ENCODE results near the gene B4GALNT1. TPM values are rescaled to one million over a fixed set of nuclear protein-coding genes. Genes with fewer than 3 reads are reported as not detected.

The B4GALNT1 gene
- total and polyA plus RNA-seq, 9 of the 15 experiments (the other 6 are each of a cell fraction or from before 2014, with no cell fraction given) = 1.0 to 32.2 (median 9.8) TPM

GRCh38 chr12:57623385-57623784 is 9.6 kb downstream of the B4GALNT1 start:
- no peak overlapping the region for H3K9ac ChIP-seq (ENCODE audit: insufficient read depth in 1 of 2, low read depth in 2 of 2, low read length in 2 of 2)
- no TSS peak for BruUV-seq (replicated peaks)
- no peaks in the 10 kb centered on the region for H3K79me2 ChIP-seq (ENCODE audit: control insufficient read depth, insufficient read depth, low read length)
- H3K9me3 ChIP-seq (replicated peaks; ENCODE audit: control insufficient read depth, insufficient read depth, low read depth, low read length) = no peaks in the 10 kb centered on the region
- intact Hi-C loops (cut with micrococcal nuclease) = loop anchor here (5.0 kb wide), 1 partner anchor 101 kb away; the partner anchor contains the start of genes DDIT3 and MBD6
- H3K9me1 ChIP-seq (ENCODE audit: control insufficient read depth, insufficient read depth, low read length) = no peaks in the 10 kb centered on the region
- ATAC-seq (no peak), DNase-seq (ENCODE audit: extremely low read depth in 1 of 4, low spot score in 3 of 4) (no peak), FAIRE-seq (no peak)
- WGBS (ENCODE audit: insufficient coverage, low coverage, missing lambda C conversion rate) = 71% methylated on average over 2 of the region's 2 CpGs
- TF ChIP-seq ZNF316 (IDR thresholded peaks at IDR 0.05) (no peak), TAF15 (IDR thresholded peaks at IDR 0.05; ENCODE audit: low read depth, low read length) (no peak), COPS2 (conservative IDR thresholded peaks at IDR 0.05) (no peak), E2F3 (CRISPR knock-in tag; IDR thresholded peaks at IDR 0.05) (no peak), ZNF253 (CRISPR knock-in tag; conservative IDR thresholded peaks at IDR 0.05) (no peak), RNF2 (IDR thresholded peaks at IDR 0.05) (no peak), CBFA2T2 (conservative IDR thresholded peaks at IDR 0.05) (no peak), ZBTB5 (IDR thresholded peaks at IDR 0.05) (no peak), ZNF778 (CRISPR knock-in tag; IDR thresholded peaks at IDR 0.05) (no peak), ZNF436 (CRISPR knock-in tag; IDR thresholded peaks at IDR 0.05) (no peak), ZFP30 (CRISPR knock-in tag; IDR thresholded peaks at IDR 0.05; ENCODE audit: borderline replicate concordance) (no peak)
- POLR2A ChIA-PET = interaction anchor here (0.6 to 1.0 kb wide), 3 partner anchors 105 to 906 kb away, joined by 3 read pairs; no protein-coding TSS in a partner anchor
- H3K4me2 ChIP-seq (ENCODE audit: insufficient read depth, low read length) = no peak overlapping the region
- no peaks in the 10 kb centered on the region for H3K27me3 ChIP-seq (ENCODE audit: control insufficient read depth in 2 of 2, insufficient read depth in 2 of 2, low read length in 2 of 2)
- in situ Hi-C loops (cut with MboI) = no loop called here
- H3K4me3 ChIP-seq = no peak overlapping the region
- CTCF ChIA-PET (ENCODE audit: low intra/inter-chr PET ratio) = no interaction called here
- H3K36me3 ChIP-seq (ENCODE audit: control insufficient read depth, insufficient read depth, low read length) = peaks cover 20% of the 10 kb centered on the region; the same call in 1 of the 3 replicates
- no peak overlapping the region for H2AFZ ChIP-seq (ENCODE audit: low read depth, low read length)
- H3K27ac ChIP-seq (ENCODE audit: extremely low read depth, low read depth, low read length) = no peak overlapping the region
- H4K20me1 ChIP-seq (replicated peaks; ENCODE audit: control insufficient read depth, insufficient read depth, low read length) = no peaks in the 10 kb centered on the region
- peaks cover 20 to 41% of the 10 kb centered on the region in 2 experiments for H3K4me1 ChIP-seq (replicated peaks in 1 of 2; ENCODE audit: control insufficient read depth in 2 of 2, insufficient read depth in 2 of 2, low read length in 2 of 2)
